Panc1 (cell line): ENCODE measurements around the gene RNU7-1.

Experiments used
- CTCF ChIP-seq: fragments of 450-650 bp; IDR thresholded peaks from 2 replicates; pipeline ENCODE4 v1.5.1; 2017; ENCODE audit warnings: mild to moderate bottlenecking
- POLR2AphosphoS5 ChIP-seq: IDR thresholded peaks from 2 replicates; pipeline ENCODE4 v1.6.1; 2012; ENCODE audit warnings: mild to moderate bottlenecking, low read depth, low read length, moderate library complexity
- REST ChIP-seq, 2 experiments: IDR thresholded peaks; 2 replicates each; pipeline ENCODE4 v1.6.1; 2011 to 2012; ENCODE audit warnings: low read depth in 2 of 2, control low read depth in 1 of 2, low read length in 1 of 2, mild to moderate bottlenecking in 1 of 2, moderate library complexity in 1 of 2; ENCODE audit not compliant: insufficient read depth in 1 of 2

DNA sequence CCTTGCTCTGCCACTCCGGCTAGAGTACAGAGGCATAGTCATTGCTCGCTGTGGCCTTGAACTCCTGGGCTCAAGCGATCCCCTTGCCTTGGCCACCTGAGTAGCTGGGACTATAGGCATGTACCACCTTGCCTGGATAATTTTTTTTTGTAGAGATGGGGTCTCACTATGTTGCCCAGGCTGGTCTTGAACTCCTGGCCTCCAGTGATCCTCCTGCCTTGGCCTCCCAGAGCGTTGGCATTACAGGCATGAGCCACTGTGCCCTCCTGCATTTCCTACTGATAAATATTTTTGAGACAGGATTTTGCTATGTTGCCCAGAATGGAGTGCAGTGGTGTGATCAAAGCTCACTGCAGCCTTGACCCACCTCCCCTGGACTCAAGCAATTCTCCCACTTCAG lies 36.5 kb downstream of the RNU7-1 start:
- no peak for TF ChIP-seq REST (IDR thresholded peaks at IDR 0.05; ENCODE audit: insufficient read depth in 1 of 2, low read depth in 2 of 2, low read length in 1 of 2)
- TF ChIP-seq CTCF, result no peak
- TF ChIP-seq POLR2AphosphoS5, result no peak
